ENCODE data around the gene UNC119.

UNC119 gene

GRCh38 chr17:28507567-28508203, 44.7 kb downstream of the UNC119 start:
- Histone ChIP-seq H3K27ac (no peak overlapping the region), H3K9ac (ENCODE audit: insufficient read length) (no peak overlapping the region), H3K9me3 (ENCODE audit: low read depth, low read length) (no peaks in the 10 kb centered on the region), H3K36me3 (ENCODE audit: insufficient read depth, low read length) (no peaks in the 10 kb centered on the region), H3K4me3 (no peak overlapping the region)
- DNase-seq (ENCODE audit: low read depth, low spot score), result no peak
- TF ChIP-seq POLR2AphosphoS5 (IDR thresholded peaks at IDR 0.05; ENCODE audit: borderline replicate concordance, low read depth, low read length), result no peak
- no peak for TF ChIP-seq EZH2 (IDR thresholded peaks at IDR 0.05)
- TF ChIP-seq FOXP2 (optimal IDR thresholded peaks at IDR 0.05; ENCODE audit: control extremely low read depth, extremely low read length, insufficient read depth), result no peak

- Histone ChIP-seq H3K4me3 (no peak overlapping the region), H3K9me3 (ENCODE audit: low read depth, low read length) (no peaks in the 10 kb centered on the region), H3K9ac (ENCODE audit: insufficient read length) (no peak overlapping the region), H3K27ac (no peak overlapping the region), H3K36me3 (ENCODE audit: insufficient read depth, low read length) (no peaks in the 10 kb centered on the region)
- no peak for DNase-seq (ENCODE audit: low read depth, low spot score)
- TF ChIP-seq FOXP2 (optimal IDR thresholded peaks at IDR 0.05; ENCODE audit: control extremely low read depth, extremely low read length, insufficient read depth) (no peak), EZH2 (IDR thresholded peaks at IDR 0.05) (no peak), POLR2AphosphoS5 (IDR thresholded peaks at IDR 0.05; ENCODE audit: borderline replicate concordance, low read depth, low read length) (no peak)
Measured at GRCh38 chr17:28506763-28507487, 45.5 kb downstream of the UNC119 start.

- Histone ChIP-seq H3K27ac (no peak within 1 kb of the TSS), H3K36me3 (ENCODE audit: insufficient read depth, low read length) (no peaks in the 10 kb centered on the region), H3K9ac (ENCODE audit: insufficient read length) (no peak within 1 kb of the TSS), H3K4me3 (no peak within 1 kb of the TSS), H3K9me3 (ENCODE audit: low read depth, low read length) (no peaks in the 10 kb centered on the region)
- no peak for DNase-seq (ENCODE audit: low read depth, low spot score)
- TF ChIP-seq FOXP2 (optimal IDR thresholded peaks at IDR 0.05; ENCODE audit: control extremely low read depth, extremely low read length, insufficient read depth) (no peak), POLR2AphosphoS5 (IDR thresholded peaks at IDR 0.05; ENCODE audit: borderline replicate concordance, low read depth, low read length) (no peak), EZH2 (IDR thresholded peaks at IDR 0.05) (no peak)
Measured at GRCh38 chr17:28505986-28506665, 46.3 kb downstream of the UNC119 start, which contains the start of gene FOXN1. Gene FOXN1 (plus strand): TSS chr17:28506348. CDS start chr17:28523970, 17,622 bp downstream.

- Histone ChIP-seq H3K4me3 (no peak overlapping the region), H3K9me3 (ENCODE audit: low read depth, low read length) (no peaks in the 10 kb centered on the region), H3K9ac (ENCODE audit: insufficient read length) (no peak overlapping the region), H3K36me3 (ENCODE audit: insufficient read depth, low read length) (no peaks in the 10 kb centered on the region), H3K27ac (no peak overlapping the region)
- TF ChIP-seq POLR2AphosphoS5 (IDR thresholded peaks at IDR 0.05; ENCODE audit: borderline replicate concordance, low read depth, low read length) (no peak), FOXP2 (optimal IDR thresholded peaks at IDR 0.05; ENCODE audit: control extremely low read depth, extremely low read length, insufficient read depth) (no peak), EZH2 (IDR thresholded peaks at IDR 0.05) (no peak)
- DNase-seq (ENCODE audit: low read depth, low spot score), result no peak
Measured at GRCh38 chr17:28503420-28503819, 49.0 kb downstream of the UNC119 start.

GRCh38 chr17:28501421-28502284, 50.8 kb downstream of the UNC119 start:
- H3K9ac ChIP-seq (ENCODE audit: insufficient read length), result no peak overlapping the region
- TF ChIP-seq POLR2AphosphoS5 (IDR thresholded peaks at IDR 0.05; ENCODE audit: borderline replicate concordance, low read depth, low read length) (no peak), FOXP2 (optimal IDR thresholded peaks at IDR 0.05; ENCODE audit: control extremely low read depth, extremely low read length, insufficient read depth) (no peak), EZH2 (IDR thresholded peaks at IDR 0.05) (no peak)
- H3K9me3 ChIP-seq (ENCODE audit: low read depth, low read length), result no peaks in the 10 kb centered on the region
- no peak overlapping the region for H3K4me3 ChIP-seq
- H3K36me3 ChIP-seq (ENCODE audit: insufficient read depth, low read length), result no peaks in the 10 kb centered on the region
- H3K27ac ChIP-seq, result no peak overlapping the region
- DNase-seq (ENCODE audit: low read depth, low spot score), result no peak

GRCh38 chr17:28500712-28501379, 51.6 kb downstream of the UNC119 start:
- Histone ChIP-seq H3K9ac (ENCODE audit: insufficient read length) (no peak overlapping the region), H3K36me3 (ENCODE audit: insufficient read depth, low read length) (no peaks in the 10 kb centered on the region), H3K9me3 (ENCODE audit: low read depth, low read length) (no peaks in the 10 kb centered on the region), H3K4me3 (no peak overlapping the region), H3K27ac (no peak overlapping the region)
- TF ChIP-seq POLR2AphosphoS5 (IDR thresholded peaks at IDR 0.05; ENCODE audit: borderline replicate concordance, low read depth, low read length) (no peak), EZH2 (IDR thresholded peaks at IDR 0.05) (no peak), FOXP2 (optimal IDR thresholded peaks at IDR 0.05; ENCODE audit: control extremely low read depth, extremely low read length, insufficient read depth) (no peak)
- no peak for DNase-seq (ENCODE audit: low read depth, low spot score)

GRCh38 chr17:28499684-28500357, 52.6 kb downstream of the UNC119 start:
- Histone ChIP-seq H3K36me3 (ENCODE audit: insufficient read depth, low read length) (no peaks in the 10 kb centered on the region), H3K9me3 (ENCODE audit: low read depth, low read length) (no peaks in the 10 kb centered on the region), H3K4me3 (no peak overlapping the region), H3K27ac (no peak overlapping the region), H3K9ac (ENCODE audit: insufficient read length) (no peak overlapping the region)
- DNase-seq (ENCODE audit: low read depth, low spot score), result no peak
- TF ChIP-seq FOXP2 (optimal IDR thresholded peaks at IDR 0.05; ENCODE audit: control extremely low read depth, extremely low read length, insufficient read depth), result no peak

Measured in SK-N-MC (cell line).